Activated naive CD8-positive, alpha-beta T cell (primary cell): ENCODE data around the gene FAR2.

Experiments used
- H3K27ac Mint-ChIP-seq: one replicate; pipeline ENCODE4 v1.8.0; 2021; ENCODE audit warnings: mixed read lengths
- H3K27me3 Mint-ChIP-seq: one replicate; pipeline ENCODE4 v1.8.0; 2021; ENCODE audit warnings: mixed read lengths
- H3K36me3 Mint-ChIP-seq: one replicate; pipeline ENCODE4 v1.8.0; 2021; ENCODE audit warnings: mixed read lengths
- H3K4me1 Mint-ChIP-seq: one replicate; pipeline ENCODE4 v1.8.0; 2021; ENCODE audit warnings: low read depth, mixed read lengths
- H3K4me3 Mint-ChIP-seq: one replicate; pipeline ENCODE4 v1.8.0; 2021; ENCODE audit warnings: mild to moderate bottlenecking, mixed read lengths
- H3K9me3 Mint-ChIP-seq: one replicate; pipeline ENCODE4 v1.8.0; 2021; ENCODE audit warnings: low read depth, mixed read lengths

The FAR2 gene

DNA sequence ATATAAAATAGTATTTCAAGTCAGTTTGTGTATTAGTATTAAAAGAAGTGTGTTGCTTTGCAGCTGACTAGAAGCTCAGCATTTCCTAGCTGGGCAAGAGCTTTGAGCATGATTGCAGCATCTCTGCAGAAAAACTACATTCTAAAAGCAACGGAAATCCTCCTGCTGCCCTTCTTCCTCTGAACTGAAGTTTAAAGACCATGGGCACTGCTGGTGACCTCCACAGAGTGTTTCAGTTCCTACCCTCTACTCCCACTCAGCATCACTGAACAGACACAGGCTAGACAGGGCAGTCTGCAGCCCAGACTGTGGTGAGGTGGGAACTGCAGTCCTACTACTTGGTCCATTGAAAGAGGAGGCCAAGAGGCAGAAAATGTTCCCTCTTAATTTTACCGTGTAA lies 59.0 kb downstream of the FAR2 start:
- H3K4me3 Mint-ChIP-seq, result no peak overlapping the region
- H3K4me1 Mint-ChIP-seq, result no peaks in the 10 kb centered on the region
- no peak overlapping the region for H3K27ac Mint-ChIP-seq
- no peaks in the 10 kb centered on the region for H3K27me3 Mint-ChIP-seq
- H3K9me3 Mint-ChIP-seq, result no peaks in the 10 kb centered on the region
- H3K36me3 Mint-ChIP-seq, result no peaks in the 10 kb centered on the region

DNA sequence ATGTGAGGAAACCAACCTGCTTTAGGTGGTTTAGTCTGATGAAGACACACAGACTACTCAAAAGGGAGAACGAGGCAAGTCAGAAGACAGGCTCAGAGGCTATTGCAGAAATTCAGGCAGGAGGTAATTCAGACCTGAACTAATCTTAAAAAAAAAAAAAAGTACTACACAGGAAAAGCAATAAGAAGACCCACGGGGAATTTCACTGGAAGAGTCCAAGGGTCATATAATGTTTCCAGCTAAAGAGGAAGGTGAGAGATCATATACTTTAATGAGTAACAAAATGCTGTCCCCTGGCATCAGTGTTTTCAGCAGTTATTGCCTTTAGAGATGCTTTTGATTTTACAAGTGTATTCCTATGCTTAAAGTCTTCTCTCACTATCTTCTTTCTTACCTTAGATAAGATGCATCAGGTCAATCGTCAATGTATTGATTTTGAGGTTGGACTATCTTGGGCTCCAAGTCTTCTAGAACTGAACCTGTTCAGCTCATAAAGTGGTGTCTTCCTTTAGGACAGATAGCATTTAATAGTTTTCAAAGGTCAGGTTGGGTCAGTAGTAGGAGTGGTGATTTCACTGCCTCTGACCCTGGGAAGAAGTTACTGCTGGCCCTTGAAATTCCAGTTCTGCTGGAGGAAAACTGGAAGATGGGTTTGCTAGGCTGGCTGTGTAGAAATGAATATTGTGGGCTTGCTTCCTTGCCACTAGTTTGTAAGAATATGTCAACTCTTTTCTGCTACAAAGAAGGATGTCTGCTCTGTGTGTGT lies 60.0 kb downstream of the FAR2 start:
- Mint-ChIP-seq H3K36me3 (no peaks in the 10 kb centered on the region), H3K4me3 (no peak overlapping the region), H3K27me3 (no peaks in the 10 kb centered on the region), H3K27ac (no peak overlapping the region), H3K4me1 (no peaks in the 10 kb centered on the region), H3K9me3 (no peaks in the 10 kb centered on the region)

DNA sequence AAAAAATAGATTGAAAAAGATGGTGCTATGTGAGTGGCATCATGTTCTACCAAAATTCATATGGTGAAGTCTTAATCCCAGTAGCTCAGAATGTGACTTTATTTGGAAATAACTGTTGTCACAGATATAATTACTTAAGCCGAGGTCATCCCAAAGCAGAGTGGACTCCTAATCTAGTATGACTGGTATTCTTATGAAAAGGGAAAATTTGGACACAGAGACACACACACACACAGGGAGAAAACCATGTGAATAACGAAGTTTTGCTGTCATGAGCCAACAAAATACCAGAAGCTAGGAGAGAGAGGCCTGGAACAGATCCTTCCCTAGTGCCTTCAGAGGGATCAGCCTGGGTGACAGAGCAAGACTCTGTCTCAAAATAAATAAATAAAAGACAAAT lies 62.6 kb downstream of the FAR2 start:
- Mint-ChIP-seq H3K36me3 (no peaks in the 10 kb centered on the region), H3K4me3 (no peak overlapping the region), H3K4me1 (no peaks in the 10 kb centered on the region), H3K27me3 (no peaks in the 10 kb centered on the region), H3K9me3 (no peaks in the 10 kb centered on the region), H3K27ac (no peak overlapping the region)

DNA sequence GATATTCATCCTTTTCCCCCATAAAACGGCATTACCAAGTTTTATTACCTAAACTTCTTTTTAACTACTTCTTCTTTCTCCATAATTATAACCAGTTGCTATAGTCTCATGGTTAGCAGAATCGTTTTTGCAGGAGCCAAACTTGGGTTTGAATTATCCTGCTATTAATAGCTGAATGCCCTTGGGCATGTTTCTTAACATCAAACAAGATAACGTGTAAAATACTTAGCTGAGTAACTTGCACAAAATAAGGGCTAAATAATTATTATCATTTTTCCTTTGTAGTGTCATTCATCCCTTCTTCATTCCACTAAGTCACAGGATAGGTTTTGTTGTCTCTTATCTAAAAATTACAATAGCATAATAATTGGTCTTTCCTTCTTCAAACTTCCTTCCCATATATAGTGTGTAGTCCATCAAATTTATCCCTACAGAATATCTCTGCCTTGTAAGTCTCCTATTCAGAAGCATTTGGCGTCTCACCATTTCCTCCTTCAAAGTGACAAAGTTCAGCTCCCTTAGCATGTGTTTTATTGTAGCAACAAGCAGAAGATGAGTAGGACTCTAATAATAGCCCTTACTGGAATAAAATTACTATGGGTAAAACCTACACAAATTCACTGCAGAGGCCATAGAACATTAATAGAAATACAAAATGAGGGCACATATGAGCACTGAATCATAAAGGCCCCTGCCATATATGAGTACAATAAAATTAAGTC lies 63.8 kb downstream of the FAR2 start:
- H3K9me3 Mint-ChIP-seq, result no peaks in the 10 kb centered on the region
- H3K27ac Mint-ChIP-seq, result no peak overlapping the region
- H3K27me3 Mint-ChIP-seq, result no peaks in the 10 kb centered on the region
- no peak overlapping the region for H3K4me3 Mint-ChIP-seq
- H3K4me1 Mint-ChIP-seq, result no peaks in the 10 kb centered on the region
- H3K36me3 Mint-ChIP-seq, result no peaks in the 10 kb centered on the region

DNA sequence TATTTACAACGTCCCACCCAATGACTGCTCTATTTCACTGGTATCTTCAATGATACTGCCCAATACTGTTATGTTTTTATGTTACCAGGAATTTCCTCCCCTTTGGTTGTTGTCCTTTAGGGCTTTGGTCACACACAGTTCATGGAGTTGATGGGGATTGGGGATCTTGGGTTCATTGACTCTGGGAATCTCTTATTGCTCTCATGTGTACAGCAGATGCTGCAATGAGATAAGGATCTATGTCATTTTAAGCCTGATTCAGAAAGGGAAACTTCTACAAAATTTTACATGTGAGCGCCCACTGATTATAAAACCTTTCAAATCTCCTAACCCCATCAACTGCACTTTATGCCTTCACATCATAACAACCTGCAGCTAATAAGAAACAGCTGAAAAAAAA lies 67.2 kb downstream of the FAR2 start:
- Mint-ChIP-seq H3K9me3 (no peaks in the 10 kb centered on the region), H3K4me1 (no peaks in the 10 kb centered on the region), H3K27ac (no peak overlapping the region), H3K36me3 (no peaks in the 10 kb centered on the region), H3K27me3 (no peaks in the 10 kb centered on the region), H3K4me3 (no peak overlapping the region)

DNA sequence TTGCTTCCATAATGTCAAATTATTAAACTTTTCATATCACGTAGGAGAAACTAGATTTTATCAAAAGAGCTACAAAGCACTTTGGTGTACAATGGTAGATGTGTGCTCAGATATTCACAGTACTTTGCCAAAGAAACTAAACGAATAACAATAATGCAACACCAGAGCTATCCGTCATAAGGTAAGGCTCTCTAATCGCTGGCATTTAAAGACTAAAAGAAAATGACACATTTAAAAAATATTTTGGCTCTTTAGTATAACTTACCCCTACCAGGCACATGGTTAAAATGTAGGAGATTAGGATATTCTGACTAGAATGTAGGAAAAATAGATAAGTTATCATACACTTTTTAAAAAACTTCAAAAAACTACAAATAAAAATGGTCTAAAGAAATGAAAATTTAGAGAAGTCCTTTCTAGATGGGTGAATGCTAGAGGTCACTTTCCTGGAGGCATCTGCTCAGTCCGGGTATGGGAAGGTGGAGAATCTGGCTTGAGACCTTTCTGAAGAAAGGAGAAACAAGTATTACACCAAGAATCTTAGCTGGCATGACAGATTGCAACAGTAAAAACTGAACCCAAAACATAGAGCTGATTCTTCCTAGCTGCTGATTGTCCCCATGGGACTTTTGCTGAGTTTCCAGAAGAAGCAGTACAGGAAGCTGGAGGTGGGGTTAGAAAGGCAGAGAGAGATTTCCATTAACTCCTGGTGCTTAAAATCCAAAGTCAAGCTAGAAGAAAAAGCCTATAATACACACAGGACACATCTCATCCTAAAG lies 67.9 kb downstream of the FAR2 start:
- Mint-ChIP-seq H3K27ac (no peak overlapping the region), H3K4me1 (no peaks in the 10 kb centered on the region), H3K9me3 (peaks cover under 1% of the 10 kb centered on the region), H3K4me3 (no peak overlapping the region), H3K36me3 (peaks cover under 1% of the 10 kb centered on the region), H3K27me3 (no peaks in the 10 kb centered on the region)

DNA sequence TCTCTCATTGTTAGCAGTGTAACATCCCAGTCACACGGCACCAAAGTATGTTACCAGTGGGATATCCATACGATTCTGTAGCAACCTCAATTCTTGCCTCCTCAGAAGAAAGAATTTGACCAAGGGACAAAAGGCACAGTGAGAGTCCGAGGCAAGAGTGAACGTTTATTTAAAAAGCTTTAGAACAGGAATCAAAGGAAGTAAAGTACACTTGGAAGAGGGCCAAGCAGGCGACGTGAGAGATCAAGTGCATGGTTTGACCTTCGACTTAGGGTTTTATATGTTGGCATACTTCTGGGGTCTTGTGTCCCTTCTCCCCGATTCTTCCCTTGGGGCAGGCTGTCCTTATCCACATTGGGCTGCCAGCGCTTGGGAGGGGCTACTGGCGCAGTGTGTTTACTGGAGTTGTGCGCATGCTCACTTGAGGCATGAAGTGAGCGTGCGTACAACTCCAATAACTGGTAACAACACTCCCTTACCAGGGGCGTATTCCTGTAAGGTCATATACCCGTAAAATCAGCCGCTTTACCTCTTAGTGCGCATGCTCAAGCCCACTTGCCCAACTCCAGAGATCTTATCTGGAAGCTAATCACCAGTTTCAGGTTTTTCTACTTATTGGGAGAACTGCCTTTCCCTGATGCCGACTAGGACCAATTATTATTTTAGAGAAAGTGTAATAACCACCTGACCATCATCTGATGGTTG lies 71.7 kb downstream of the FAR2 start:
- H3K36me3 Mint-ChIP-seq, result peaks cover 3% of the 10 kb centered on the region
- no peaks in the 10 kb centered on the region for H3K27me3 Mint-ChIP-seq
- H3K9me3 Mint-ChIP-seq, result peaks cover 3% of the 10 kb centered on the region
- no peak overlapping the region for H3K4me3 Mint-ChIP-seq
- H3K27ac Mint-ChIP-seq, result no peak overlapping the region
- H3K4me1 Mint-ChIP-seq, result no peaks in the 10 kb centered on the region

DNA sequence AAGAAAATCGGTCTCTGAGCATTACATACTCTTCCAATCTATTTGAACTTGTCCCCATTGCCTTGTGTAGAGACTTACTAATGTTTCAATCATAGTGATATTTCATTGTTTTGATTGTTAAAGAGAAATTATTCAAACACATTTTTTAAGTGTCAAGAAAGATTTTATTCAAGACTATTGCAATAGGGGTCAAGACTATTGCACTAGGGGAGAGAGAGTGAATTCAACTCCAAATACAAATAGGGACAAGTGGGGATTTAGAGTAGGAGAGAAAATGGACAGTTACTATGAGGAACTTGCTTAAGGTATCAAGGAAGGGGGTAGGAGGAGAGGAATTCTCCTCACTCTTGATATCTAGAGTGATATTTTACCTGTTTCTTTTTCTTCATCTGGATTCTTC lies 73.1 kb downstream of the FAR2 start:
- peaks cover 3% of the 10 kb centered on the region for H3K9me3 Mint-ChIP-seq
- peaks cover 3% of the 10 kb centered on the region for H3K36me3 Mint-ChIP-seq
- no peak overlapping the region for H3K4me3 Mint-ChIP-seq
- H3K27me3 Mint-ChIP-seq, result no peaks in the 10 kb centered on the region
- no peak overlapping the region for H3K27ac Mint-ChIP-seq
- H3K4me1 Mint-ChIP-seq, result no peaks in the 10 kb centered on the region

DNA sequence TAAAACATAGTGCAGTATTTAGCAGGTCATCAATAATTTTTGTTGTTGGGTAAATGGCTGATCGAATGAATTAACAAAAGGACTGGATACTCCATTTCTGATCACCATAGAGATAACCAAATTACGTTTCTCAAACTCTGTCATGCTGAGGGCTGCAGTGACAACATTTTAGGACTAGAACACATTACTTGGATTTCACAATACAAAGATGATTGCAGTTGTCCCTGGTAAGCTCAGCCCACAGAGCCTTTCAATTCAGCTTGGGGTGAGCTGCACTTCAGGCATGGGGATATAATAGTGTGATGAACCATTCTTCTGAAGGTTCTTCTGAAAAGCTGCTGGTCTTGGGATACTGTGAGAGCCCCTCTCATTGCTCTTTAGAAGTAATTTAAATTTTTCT lies 74.3 kb downstream of the FAR2 start:
- Mint-ChIP-seq H3K4me3 (no peak overlapping the region), H3K4me1 (no peaks in the 10 kb centered on the region), H3K36me3 (peaks cover 3% of the 10 kb centered on the region), H3K9me3 (peaks cover 3% of the 10 kb centered on the region), H3K27ac (no peak overlapping the region), H3K27me3 (no peaks in the 10 kb centered on the region)

DNA sequence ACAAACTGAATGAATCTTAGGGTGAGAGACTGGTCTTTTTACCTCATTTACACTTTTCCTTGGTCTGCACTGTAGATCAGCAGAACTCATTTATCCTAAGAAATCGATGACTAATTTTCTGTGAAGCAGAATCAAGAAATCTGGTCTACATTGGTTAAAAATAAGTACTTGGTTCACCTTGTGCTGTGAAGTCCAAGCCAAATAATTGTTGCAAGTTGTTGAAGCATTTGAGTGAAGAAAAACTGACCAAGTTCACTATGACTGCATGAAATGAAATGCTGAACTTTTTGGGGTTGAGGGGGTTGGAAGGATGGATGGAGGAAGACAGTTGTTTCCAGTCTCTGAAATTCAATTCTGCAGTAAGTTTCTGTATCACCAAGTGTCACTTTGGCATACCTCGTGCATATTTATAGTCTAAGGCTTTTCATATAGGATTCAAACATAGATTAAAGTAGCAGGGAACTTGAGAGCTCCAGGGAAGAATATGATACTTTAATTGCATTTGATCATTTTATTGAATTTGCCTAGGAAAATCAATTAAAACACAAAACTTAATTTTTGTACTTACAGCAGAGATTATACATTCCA lies 75.0 kb downstream of the FAR2 start:
- H3K4me3 Mint-ChIP-seq, result no peak overlapping the region
- H3K27me3 Mint-ChIP-seq, result no peaks in the 10 kb centered on the region
- peaks cover 3% of the 10 kb centered on the region for H3K36me3 Mint-ChIP-seq
- no peak overlapping the region for H3K27ac Mint-ChIP-seq
- no peaks in the 10 kb centered on the region for H3K4me1 Mint-ChIP-seq
- peaks cover 3% of the 10 kb centered on the region for H3K9me3 Mint-ChIP-seq

DNA sequence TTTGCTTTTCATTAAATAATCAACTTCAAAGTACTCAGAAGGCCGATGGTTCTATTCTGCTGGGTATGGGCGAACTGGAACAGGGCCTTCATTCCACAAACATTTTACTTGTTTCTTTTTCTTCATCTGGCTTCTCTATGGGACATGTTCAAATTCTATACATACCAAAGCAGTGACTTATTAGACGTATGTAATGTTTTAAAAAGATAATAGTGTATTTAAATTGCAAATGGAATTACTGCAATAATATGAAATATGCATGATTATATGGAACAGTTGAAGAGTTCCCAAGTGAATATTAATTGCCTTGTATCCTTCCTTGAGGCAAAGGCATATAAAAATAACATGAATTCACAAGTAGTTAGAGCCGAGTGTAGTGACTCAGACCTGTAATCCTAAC lies 75.5 kb downstream of the FAR2 start:
- H3K4me1 Mint-ChIP-seq, result no peaks in the 10 kb centered on the region
- peaks cover 3% of the 10 kb centered on the region for H3K36me3 Mint-ChIP-seq
- no peak overlapping the region for H3K27ac Mint-ChIP-seq
- no peaks in the 10 kb centered on the region for H3K27me3 Mint-ChIP-seq
- H3K9me3 Mint-ChIP-seq, result peaks cover 3% of the 10 kb centered on the region
- no peak overlapping the region for H3K4me3 Mint-ChIP-seq

DNA sequence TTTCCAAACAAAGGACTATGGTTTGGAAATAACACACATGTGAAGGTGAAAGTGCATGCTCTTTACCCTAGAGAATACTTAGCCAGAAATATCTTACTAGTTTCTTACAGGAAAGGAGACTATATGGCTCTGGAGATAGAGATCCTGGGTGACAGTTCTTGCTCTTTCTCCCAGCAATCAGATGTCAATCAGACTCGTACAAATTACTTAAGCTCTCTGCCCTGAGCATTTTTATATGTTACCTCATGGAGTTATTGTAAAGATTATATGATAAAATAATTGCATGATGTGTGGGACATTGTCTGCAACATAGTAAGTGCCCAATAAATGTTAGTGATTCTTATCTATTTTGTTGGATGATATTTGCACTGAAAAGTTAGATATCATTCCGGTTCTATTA lies 76.8 kb downstream of the FAR2 start:
- Mint-ChIP-seq H3K27ac (no peak overlapping the region), H3K36me3 (peaks cover 3% of the 10 kb centered on the region), H3K4me1 (no peaks in the 10 kb centered on the region), H3K27me3 (no peaks in the 10 kb centered on the region), H3K4me3 (no peak overlapping the region), H3K9me3 (peaks cover 3% of the 10 kb centered on the region)

DNA sequence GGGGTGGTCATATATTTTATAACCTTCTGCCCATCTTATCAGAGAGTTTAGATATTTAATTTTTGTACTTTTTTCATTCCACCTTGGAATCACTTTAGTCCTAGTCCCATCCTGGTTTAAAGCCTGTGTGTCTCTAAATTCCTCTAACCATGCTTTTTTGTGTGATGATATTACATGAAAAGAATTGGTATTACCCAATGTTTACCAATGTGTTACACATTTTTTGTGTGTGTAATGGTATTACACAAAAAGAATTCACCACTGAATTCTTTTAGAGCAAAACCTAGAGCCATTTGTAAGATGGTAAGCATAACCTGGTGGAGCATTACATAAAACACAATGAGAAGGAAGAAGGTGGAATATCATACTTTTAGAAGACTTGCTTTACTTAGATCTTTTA lies 77.5 kb downstream of the FAR2 start:
- no peaks in the 10 kb centered on the region for H3K4me1 Mint-ChIP-seq
- H3K4me3 Mint-ChIP-seq, result no peak overlapping the region
- H3K27me3 Mint-ChIP-seq, result no peaks in the 10 kb centered on the region
- H3K27ac Mint-ChIP-seq, result no peak overlapping the region
- H3K36me3 Mint-ChIP-seq, result peaks cover 3% of the 10 kb centered on the region
- H3K9me3 Mint-ChIP-seq, result peaks cover 3% of the 10 kb centered on the region

DNA sequence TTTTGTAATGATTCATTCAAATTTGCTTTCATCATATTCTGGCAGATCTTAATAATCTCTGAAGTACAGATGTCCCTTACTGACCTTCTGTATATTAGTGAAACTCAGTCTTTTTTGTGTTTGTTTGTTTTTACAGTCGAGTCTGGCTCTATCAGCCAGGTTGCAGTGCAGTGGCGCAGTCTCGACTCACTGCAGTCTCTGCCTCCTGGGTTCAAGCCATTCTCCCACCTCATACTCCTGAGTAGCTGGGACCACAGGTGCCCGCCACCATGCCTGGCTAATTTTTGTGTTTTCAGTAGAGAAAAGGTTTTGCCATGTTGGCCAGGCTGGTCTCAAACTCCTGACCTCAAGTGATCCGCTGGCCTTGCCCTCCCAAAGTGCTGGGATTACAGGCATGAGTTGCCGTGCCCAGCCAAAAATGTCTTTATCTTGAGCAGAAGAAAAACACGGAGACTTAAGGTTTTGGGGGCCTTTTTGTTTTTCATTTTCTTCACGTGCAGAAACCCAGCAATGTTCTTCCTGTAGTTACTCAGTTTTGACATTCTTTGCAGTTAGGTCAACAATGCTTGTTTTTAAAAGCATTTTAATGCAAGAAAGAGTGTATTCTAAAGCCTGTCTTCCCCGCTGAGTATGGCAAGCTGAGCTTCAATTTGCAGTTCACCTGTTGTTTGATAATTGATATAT lies 79.5 kb downstream of the FAR2 start:
- H3K27ac Mint-ChIP-seq, result no peak overlapping the region
- H3K4me3 Mint-ChIP-seq, result no peak overlapping the region
- H3K36me3 Mint-ChIP-seq, result no peaks in the 10 kb centered on the region
- no peaks in the 10 kb centered on the region for H3K27me3 Mint-ChIP-seq
- no peaks in the 10 kb centered on the region for H3K9me3 Mint-ChIP-seq
- no peaks in the 10 kb centered on the region for H3K4me1 Mint-ChIP-seq
